K562 (cell line): Measurements from ENCODE around the gene CASP9. TPM values are rescaled to one million over a fixed set of nuclear protein-coding genes. Genes with fewer than 3 reads are reported as not detected.
A peak's percentile ranks its signal among the peaks of the same experiment; 100 is the strongest.

ENCODE experiments used
- ATAC-seq: fragments of 200-7000 bp; cut with Tn5 transposase; 3 replicates; pipeline ENCODE4 v1.9.1; 2020; ENCODE audit warnings: moderate library complexity
- BruUV-seq: library from RNA; stranded (reverse); fragments of 400-500 nt; replicated peaks from 2 replicates; lab custom pipeline; 2021; lab: Mats Ljungman, UMichigan
- CTCF ChIA-PET: fragments of 300-600 bp; formaldehyde crosslinking; extraction: SDS; loops from one replicate; lab custom pipeline; 2021; ENCODE audit warnings: low intra/inter-chr PET ratio; lab: Yijun Ruan, JAX
- POLR2A ChIA-PET: fragments of 300-600, 350-650 bp; sonication (Branson Sonifier 250); formaldehyde crosslinking; extraction: SDS; loops from one replicate; lab custom pipeline; 2021; ENCODE audit warnings: antibody characterized with exemption, inconsistent platforms; lab: Yijun Ruan, JAX
- DNase-seq, 4 experiments: peaks; one replicate each; pipeline versions ENCODE4 v3.0.0 to v3.0.0-alpha.2; 2011 to 2018; ENCODE audit warnings: low spot score in 3 of 4, mixed read lengths in 3 of 4; ENCODE audit errors: extremely low read depth in 1 of 4
- FAIRE-seq: peaks from 2 replicates; lab custom pipeline; 2011; peaks lifted over from hg19 to GRCh38; lab: Jason Lieb, UNC
- H2AFZ ChIP-seq: 2 replicates; pipeline ENCODE4 v1.6.0; 2011; ENCODE audit warnings: low read depth, low read length, control low read depth, inconsistent platforms
- H3K27ac ChIP-seq: fragments of 200-600 bp; 3 replicates; pipeline ENCODE4 v1.8.0; 2011; ENCODE audit warnings: low read depth, mild to moderate bottlenecking, control low read depth, inconsistent platforms, low read length, moderate library complexity, mixed read lengths; ENCODE audit errors: extremely low read depth
- H3K27me3 ChIP-seq, 2 experiments: fragments of 300-600 bp in 1 of 2; 2 replicates in 1 of 2; 3 replicates in 1 of 2; pipeline versions ENCODE4 v1.6.0 to v1.8.0; 2011; ENCODE audit warnings: inconsistent platforms in 2 of 2, low read length in 2 of 2, mild to moderate bottlenecking in 1 of 2, mixed read lengths in 1 of 2, moderate library complexity in 1 of 2; ENCODE audit not compliant: control insufficient read depth in 2 of 2, insufficient read depth in 2 of 2
- H3K36me3 ChIP-seq: fragments of 300-600 bp; 3 replicates; pipeline ENCODE4 v1.8.0; 2011; ENCODE audit warnings: mild to moderate bottlenecking, low read length, inconsistent platforms; ENCODE audit not compliant: control insufficient read depth, insufficient read depth
- H3K4me1 ChIP-seq, 2 experiments: fragments of 200-600 bp in 1 of 2; replicated peaks in 1 of 2; 2 replicates in 1 of 2; 3 replicates in 1 of 2; pipeline versions ENCODE4 v1.5.1 to v1.8.0; 2011; ENCODE audit warnings: inconsistent platforms in 2 of 2, low read length in 2 of 2, mild to moderate bottlenecking in 1 of 2, mixed read lengths in 1 of 2, moderate library complexity in 1 of 2; ENCODE audit not compliant: control insufficient read depth in 2 of 2, insufficient read depth in 2 of 2
- H3K4me2 ChIP-seq: 2 replicates; pipeline ENCODE4 v1.6.1; 2011; ENCODE audit warnings: low read length, control low read depth, inconsistent platforms, mixed read lengths; ENCODE audit not compliant: insufficient read depth
- H3K4me3 ChIP-seq: fragments of 200-600 bp; sonication (generic), shearing (Covaris generic); 2 replicates; pipeline ENCODE4 v1.5.1; 2016; ENCODE audit warnings: control low read depth, inconsistent platforms
- H3K79me2 ChIP-seq: fragments of 200-600 bp; 3 replicates; pipeline ENCODE4 v1.8.0; 2011; ENCODE audit warnings: low read length, inconsistent platforms; ENCODE audit not compliant: control insufficient read depth, insufficient read depth
- H3K9ac ChIP-seq, 2 experiments: 2 replicates each; pipeline versions ENCODE4 v1.6.0 to v1.6.1; 2011; ENCODE audit warnings: low read depth in 2 of 2, low read length in 2 of 2, control low read depth in 1 of 2, inconsistent platforms in 1 of 2, mild to moderate bottlenecking in 1 of 2, mixed read lengths in 1 of 2; ENCODE audit not compliant: insufficient read depth in 1 of 2
- H3K9me1 ChIP-seq: one replicate; pipeline ENCODE4 v1.6.0; 2011; ENCODE audit warnings: inconsistent platforms, mild to moderate bottlenecking, low read length, moderate library complexity; ENCODE audit not compliant: control insufficient read depth, insufficient read depth
- H3K9me3 ChIP-seq: replicated peaks from 2 replicates; pipeline ENCODE4 v1.5.1; 2011; ENCODE audit warnings: low read depth, low read length, inconsistent platforms; ENCODE audit not compliant: control insufficient read depth, insufficient read depth
- H4K20me1 ChIP-seq: replicated peaks from 2 replicates; pipeline ENCODE4 v1.6.1; 2011; ENCODE audit warnings: low read length, inconsistent platforms, mixed read lengths; ENCODE audit not compliant: control insufficient read depth, insufficient read depth
- ARID3B ChIP-seq: fragments of 250-450 bp; sonication (Bioruptor Pico); IDR thresholded peaks from 2 replicates; pipeline ENCODE4 v1.4.0; 2020; ENCODE audit warnings: borderline replicate concordance
- CEBPG ChIP-seq, 3 experiments: fragments of 200-800 bp in 1 of 3; sonication (Bioruptor generic) in 1 of 3; sonication (generic) in 1 of 3; formaldehyde crosslinking in 1 of 3; IDR thresholded peaks in 2 of 3; conservative IDR thresholded peaks in 1 of 3; 2 replicates each; pipeline versions ENCODE4 v1.6.1 to v1.8.0; 2016 to 2022; ENCODE audit warnings: missing compliant biosample characterization in 2 of 3, missing genetic modification characterization in 2 of 3, mild to moderate bottlenecking in 1 of 3, missing genetic modification reagents in 1 of 3
- E2F1 ChIP-seq: sonication (generic); formaldehyde crosslinking; IDR thresholded peaks from 2 replicates; pipeline ENCODE4 v1.8.1; 2023; ENCODE audit warnings: mild to moderate bottlenecking, missing genetic modification reagents, moderate library complexity
- E2F4 ChIP-seq: sonication (generic); formaldehyde crosslinking; IDR thresholded peaks from 2 replicates; pipeline ENCODE4 v1.8.0; 2022; ENCODE audit warnings: mild to moderate bottlenecking, low read depth, missing genetic modification reagents
- HNRNPL ChIP-seq: fragments of 200-400 bp; formaldehyde crosslinking; IDR thresholded peaks from 2 replicates; pipeline ENCODE4 v1.6.1; 2017; ENCODE audit warnings: low read depth, mild to moderate bottlenecking, low read length
- IFI16 ChIP-seq: fragments of 250-450 bp; sonication (Bioruptor Pico); IDR thresholded peaks from 2 replicates; pipeline ENCODE4 v2.1.2; 2022; ENCODE audit warnings: mild to moderate bottlenecking, inconsistent platforms
- NFATC3 ChIP-seq: fragments of 450-650 bp; IDR thresholded peaks from 2 replicates; pipeline ENCODE4 v1.6.1; 2017; ENCODE audit warnings: mild to moderate bottlenecking
- RBM34 ChIP-seq: fragments of 200-400 bp; formaldehyde crosslinking; IDR thresholded peaks from 2 replicates; pipeline ENCODE4 v1.6.1; 2018; ENCODE audit warnings: low read length, borderline replicate concordance; ENCODE audit not compliant: insufficient read depth
- RHOXF2B ChIP-seq: fragments of 250-450 bp; sonication (Bioruptor Pico); conservative IDR thresholded peaks from 2 replicates; pipeline ENCODE4 v1.5.1; 2021
- STAT6 ChIP-seq: sonication (generic); formaldehyde crosslinking; IDR thresholded peaks from 2 replicates; pipeline ENCODE4 v1.8.1; 2023; ENCODE audit warnings: mild to moderate bottlenecking, missing genetic modification reagents
- XRCC5 ChIP-seq: fragments of 200-400 bp; formaldehyde crosslinking; IDR thresholded peaks from 2 replicates; pipeline ENCODE4 v1.6.1; 2017; ENCODE audit warnings: low read depth, mild to moderate bottlenecking, low read length
- ZC3H8 ChIP-seq: fragments of 450-650 bp; IDR thresholded peaks from 2 replicates; pipeline ENCODE4 v1.6.1; 2017
- ZKSCAN3 ChIP-seq: fragments of 250-450 bp; sonication (Bioruptor Pico); IDR thresholded peaks from 2 replicates; pipeline ENCODE4 v1.4.0; 2020
- ZNF134 ChIP-seq: fragments of 250-450 bp; sonication (Bioruptor Pico); conservative IDR thresholded peaks from 2 replicates; pipeline ENCODE4 v1.4.0; 2020
- WGBS: fragments of 100-300 bp; shearing (Covaris generic); methylation state at CpG from one replicate; pipeline ENCODE4 v1.1.6; 2016; ENCODE audit warnings: low coverage, mixed read lengths; ENCODE audit not compliant: insufficient coverage; ENCODE audit errors: missing lambda C conversion rate; 5-methylcytosine and 5-hydroxymethylcytosine counted together
- in situ Hi-C: fragments of 300-500 bp; cut with MboI; formaldehyde crosslinking; loops from 4 replicates; pipeline ENCODE4 v1.15.0; 2018; ENCODE audit warnings: inconsistent platforms, mixed read lengths
- intact Hi-C: fragments of 100-400 bp; cut with micrococcal nuclease; formaldehyde crosslinking; loops from 2 replicates; pipeline ENCODE4 v1.14.2; 2022
- polyA plus RNA-seq, 8 experiments: library from polyadenylated mRNA; depleted of rRNA in 4 of 8; stranded (reverse) in 5 of 8; unstranded in 3 of 8; fragments of >200 nt; fragmentation: Nextera tagmentation in 2 of 8; fragmentation: Illumina TruSeq in 1 of 8; extraction: Ambion mirVana in 2 of 8; extraction: Trizol in 1 of 8; gene quantifications; 2 replicates each; pipeline versions ENCODE4 v1.2.1 to v1.2.3, GENCODE V29; 2011 to 2014; ENCODE audit warnings: inconsistent platforms in 1 of 8, missing spikeins in 1 of 8
- total RNA-seq, 7 experiments: library from RNA; depleted of rRNA in 6 of 7; stranded (reverse); fragments of >200 nt in 6 of 7; fragmentation: Illumina TruSeq in 2 of 7; extraction: Trizol in 2 of 7; gene quantifications; 2 replicates each; pipeline versions ENCODE4 v1.2.1 to v1.2.3, GENCODE V29; 2011 to 2021; ENCODE audit warnings: low replicate concordance in 1 of 7

CASP9 gene
- total and polyA plus RNA-seq, 9 of the 15 experiments (the other 6 are each of a cell fraction or from before 2014, with no cell fraction given), result 10.8 to 54.1 (median 30.7) TPM

GRCh38 chr1:15542388-15543250 is 18.6 kb upstream of the CASP9 start:
- WGBS, result 51% methylated on average over 7 of the region's 7 CpGs
- Histone ChIP-seq H3K9me3 (no peaks in the 10 kb centered on the region), H4K20me1 (no peaks in the 10 kb centered on the region), H3K4me1 (peaks cover 16 to 37% of the 10 kb centered on the region in 2 experiments), H3K9ac (peak overlapping the region; percentile 8 to 74; a peak in 3 of 4 replicates), H3K27ac (peak overlapping the region; percentile 98), H3K4me2 (peak overlapping the region; percentile 81), H3K36me3 (peaks cover 78% of the 10 kb centered on the region), H3K9me1 (no peaks in the 10 kb centered on the region), H3K27me3 (no peaks in the 10 kb centered on the region), H3K4me3 (no peak overlapping the region), H3K79me2 (no peaks in the 10 kb centered on the region), H2AFZ (peak overlapping the region; percentile 64)
- DNase-seq (no peak), ATAC-seq (no peak; the same call in 2 of the 3 replicates), FAIRE-seq (no peak)
- no TSS peak for BruUV-seq
- in situ Hi-C loops, result no loop called here
- ChIA-PET CTCF (no interaction called here), POLR2A (interaction anchor here (1.3 to 2.0 kb wide), 3 partner anchors 11 to 195 kb away, joined by 3 to 7 read pairs (median 4); partner anchors contain the start of gene DNAJC16)
- intact Hi-C loops, result loop anchor here (2.0 to 5.0 kb wide), 2 partner anchors 16 to 80 kb away; partner anchors contain the start of gene DNAJC16
- TF ChIP-seq ARID3B (CRISPR knock-in tag), result no peak
- TF ChIP-seq ZC3H8, result no peak
- TF ChIP-seq E2F1 (CRISPR knock-in tag), result no peak
- no peak for TF ChIP-seq RBM34
- TF ChIP-seq XRCC5, result no peak
- TF ChIP-seq IFI16 (CRISPR knock-in tag), result no peak
- TF ChIP-seq CEBPG (CRISPR knock-in tag; IDR thresholded peaks at IDR 0.05), result peak; percentile 6; the same call in 1 of the 2 replicates
- TF ChIP-seq CEBPG (tag; conservative IDR thresholded peaks at IDR 0.05 in 1 of 2, IDR thresholded peaks at IDR 0.05 in 1 of 2), result no peak
- TF ChIP-seq E2F4, result no peak
- TF ChIP-seq ZKSCAN3 (CRISPR knock-in tag), result no peak
- TF ChIP-seq NFATC3, result no peak
- no peak for TF ChIP-seq HNRNPL
- TF ChIP-seq RHOXF2B, result no peak
- no peak for TF ChIP-seq STAT6 (CRISPR knock-in tag)
- no peak for TF ChIP-seq ZNF134 (CRISPR knock-in tag)
